ENCODE measurements around the gene CDK4. TPM values are rescaled to one million over a fixed set of nuclear protein-coding genes. Genes with fewer than 3 reads are reported as not detected.

The CDK4 gene
- total and polyA plus RNA-seq, 2 donors from 2014 or later: 69.1 to 118 TPM

DNA sequence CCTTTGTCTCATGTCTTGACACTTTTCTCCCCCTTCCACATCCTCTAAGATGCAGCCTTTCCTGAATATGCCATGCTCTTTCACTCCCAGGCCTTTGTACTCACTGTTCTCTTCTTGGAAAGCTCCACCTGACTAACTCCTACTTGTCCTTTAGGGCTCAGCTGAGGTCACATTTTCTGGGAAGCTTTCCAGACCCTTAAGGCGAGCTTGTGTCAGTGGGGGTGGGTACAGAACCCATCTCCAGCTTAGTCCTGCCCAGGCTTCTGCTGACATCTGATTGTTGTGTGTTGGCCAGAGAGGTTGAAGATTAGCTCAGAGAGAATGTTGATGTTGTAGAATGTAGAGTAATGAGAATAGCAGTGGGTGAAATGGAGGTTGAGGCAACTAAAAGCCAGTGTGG, 27.6 kb upstream of the CDK4 start:
- no peaks in the 10 kb centered on the region for H3K27me3 ChIP-seq (ENCODE audit: control insufficient read depth, insufficient read depth, low read length)
- no peaks in the 10 kb centered on the region for H3K9me3 ChIP-seq (ENCODE audit: control insufficient read depth in 2 of 3, insufficient read depth in 1 of 3, low read length in 3 of 3)
- H3K36me3 ChIP-seq (ENCODE audit: control insufficient read depth in 2 of 3, insufficient read depth in 3 of 3, low read length in 3 of 3): peaks cover 0 to 6% (median 0%) of the 10 kb centered on the region in 3 donors
- intact Hi-C loops (cut with DNase I): no loop called here
- FAIRE-seq (no peak), DNase-seq (peak in 1 of 5 donors; percentile 33)
- H3K4me1 ChIP-seq (ENCODE audit: control insufficient read depth in 2 of 3, insufficient read depth in 2 of 3, low read depth in 1 of 3, low read length in 3 of 3): peaks cover 0 to 33% (median 27%) of the 10 kb centered on the region in 3 donors
- H3K27ac ChIP-seq (ENCODE audit: low read depth in 2 of 2, low read length in 2 of 2): peak overlapping the region; percentile 45 to 84
- TF ChIP-seq CTCF (IDR thresholded peaks at IDR 0.05; ENCODE audit: borderline replicate concordance, extremely low read depth, insufficient read depth): no peak
- no peak overlapping the region for H3K4me3 ChIP-seq (ENCODE audit: low read length in 3 of 3)
- no peak overlapping the region for H3K9ac ChIP-seq (ENCODE audit: low read length in 3 of 3)

DNA sequence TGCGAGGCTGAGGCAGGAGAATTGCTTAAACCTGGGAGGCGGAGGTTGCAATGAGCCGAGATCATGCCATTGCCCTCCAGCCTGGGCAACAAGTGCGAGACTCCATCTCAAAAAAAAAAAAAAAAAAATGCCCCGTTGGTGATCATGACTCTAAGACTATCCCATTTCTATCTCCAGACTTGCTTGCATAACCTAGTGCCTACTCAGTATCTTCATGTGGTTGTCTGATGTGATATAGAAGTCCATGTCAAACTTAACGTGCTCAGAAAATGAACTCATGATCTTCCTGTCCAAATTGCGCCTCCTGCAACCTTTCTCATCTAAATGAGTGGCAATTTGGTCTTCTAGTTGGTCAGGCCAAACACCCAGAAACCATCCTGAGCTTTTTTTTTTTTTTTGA, 25.8 kb upstream of the CDK4 start:
- Histone ChIP-seq H3K9me3 (ENCODE audit: control insufficient read depth in 2 of 3, insufficient read depth in 1 of 3, low read length in 3 of 3) (no peaks in the 10 kb centered on the region), H3K4me1 (ENCODE audit: control insufficient read depth in 2 of 3, insufficient read depth in 2 of 3, low read depth in 1 of 3, low read length in 3 of 3) (peaks cover 0 to 27% (median 25%) of the 10 kb centered on the region in 3 donors), H3K9ac (ENCODE audit: low read length in 3 of 3) (no peak overlapping the region), H3K27me3 (ENCODE audit: control insufficient read depth, insufficient read depth, low read length) (no peaks in the 10 kb centered on the region), H3K4me3 (ENCODE audit: low read length in 3 of 3) (no peak overlapping the region), H3K36me3 (ENCODE audit: control insufficient read depth in 2 of 3, insufficient read depth in 3 of 3, low read length in 3 of 3) (peaks cover 0 to 6% (median 0%) of the 10 kb centered on the region in 3 donors), H3K27ac (ENCODE audit: low read depth in 2 of 2, low read length in 2 of 2) (no peak overlapping the region)
- intact Hi-C loops (cut with DNase I): no loop called here
- no peak for TF ChIP-seq CTCF (IDR thresholded peaks at IDR 0.05; ENCODE audit: borderline replicate concordance, extremely low read depth, insufficient read depth)
- FAIRE-seq: no peak
- no peak for DNase-seq

- Histone ChIP-seq H3K9me3 (ENCODE audit: control insufficient read depth in 2 of 3, insufficient read depth in 1 of 3, low read length in 3 of 3) (no peaks in the 10 kb centered on the region), H3K36me3 (ENCODE audit: control insufficient read depth in 2 of 3, insufficient read depth in 3 of 3, low read length in 3 of 3) (peaks cover 0 to 6% (median 0%) of the 10 kb centered on the region in 3 donors), H3K27ac (ENCODE audit: low read depth in 2 of 2, low read length in 2 of 2) (no peak overlapping the region), H3K4me3 (ENCODE audit: low read length in 3 of 3) (no peak overlapping the region), H3K27me3 (ENCODE audit: control insufficient read depth, insufficient read depth, low read length) (no peaks in the 10 kb centered on the region), H3K9ac (ENCODE audit: low read length in 3 of 3) (no peak overlapping the region), H3K4me1 (ENCODE audit: control insufficient read depth in 2 of 3, insufficient read depth in 2 of 3, low read depth in 1 of 3, low read length in 3 of 3) (peaks cover 0 to 23% (median 23%) of the 10 kb centered on the region in 3 donors)
- FAIRE-seq: no peak
- TF ChIP-seq CTCF (IDR thresholded peaks at IDR 0.05; ENCODE audit: borderline replicate concordance, extremely low read depth, insufficient read depth): no peak
- DNase-seq: no peak
- intact Hi-C loops (cut with DNase I): no loop called here
Measured at GRCh38 chr12:57777367-57777766, 25.3 kb upstream of the CDK4 start.

- no peak for FAIRE-seq
- H3K27ac ChIP-seq (ENCODE audit: low read depth in 2 of 2, low read length in 2 of 2): no peak overlapping the region
- intact Hi-C loops (cut with DNase I): no loop called here
Measured at GRCh38 chr12:57776247-57776587, 24.1 kb upstream of the CDK4 start.

More at GRCh38 chr12:57776247-57776587, 24.1 kb upstream of the CDK4 start:
- TF ChIP-seq CTCF (IDR thresholded peaks at IDR 0.05; ENCODE audit: borderline replicate concordance, extremely low read depth, insufficient read depth): no peak
- Histone ChIP-seq H3K36me3 (ENCODE audit: control insufficient read depth in 2 of 3, insufficient read depth in 3 of 3, low read length in 3 of 3) (peaks cover 0 to 6% (median 0%) of the 10 kb centered on the region in 3 donors), H3K4me1 (ENCODE audit: control insufficient read depth in 2 of 3, insufficient read depth in 2 of 3, low read depth in 1 of 3, low read length in 3 of 3) (peaks cover 0 to 15% (median 12%) of the 10 kb centered on the region in 3 donors), H3K9ac (ENCODE audit: low read length in 3 of 3) (no peak overlapping the region), H3K4me3 (ENCODE audit: low read length in 3 of 3) (no peak overlapping the region), H3K27me3 (ENCODE audit: control insufficient read depth, insufficient read depth, low read length) (no peaks in the 10 kb centered on the region), H3K9me3 (ENCODE audit: control insufficient read depth in 2 of 3, insufficient read depth in 1 of 3, low read length in 3 of 3) (no peaks in the 10 kb centered on the region)
- DNase-seq: no peak
